Mucosa of rectum (tissue), 2 donors: ENCODE measurements around the gene LCN6.

Experiments
- H3K27ac ChIP-seq, 2 donors: one replicate each; pipeline ENCODE4 v1.7.0; 2013; ENCODE audit warnings: inconsistent platforms in 2 of 2, low read depth in 2 of 2, low read length in 2 of 2
- H3K27me3 ChIP-seq, 2 donors: one replicate each; pipeline ENCODE4 v1.7.0; 2013; ENCODE audit warnings: low read length in 2 of 2; ENCODE audit not compliant: control insufficient read depth in 2 of 2, insufficient read depth in 2 of 2
- H3K36me3 ChIP-seq, 2 donors: one replicate each; pipeline ENCODE4 v1.7.0; 2013; ENCODE audit warnings: low read length in 2 of 2; ENCODE audit not compliant: control insufficient read depth in 2 of 2, insufficient read depth in 2 of 2
- H3K4me1 ChIP-seq, 2 donors: one replicate each; pipeline ENCODE4 v1.7.0; 2013; ENCODE audit warnings: low read length in 2 of 2, mild to moderate bottlenecking in 1 of 2; ENCODE audit not compliant: control insufficient read depth in 2 of 2, insufficient read depth in 2 of 2
- H3K4me3 ChIP-seq, 2 donors: one replicate each; pipeline ENCODE4 v1.7.0; 2013; ENCODE audit warnings: low read length in 2 of 2
- H3K9ac ChIP-seq, 2 donors: one replicate each; pipeline ENCODE4 v1.7.0; 2013; ENCODE audit warnings: low read length in 2 of 2, low read depth in 1 of 2, mild to moderate bottlenecking in 1 of 2
- H3K9me3 ChIP-seq, 2 donors: one replicate each; pipeline ENCODE4 v1.7.0; 2013; ENCODE audit warnings: low read length in 2 of 2; ENCODE audit not compliant: control insufficient read depth in 2 of 2
- donor health status: healthy.
- donor health status: Normal muscosa, but diverticular disease.

The LCN6 gene

GRCh38 chr9:136695435-136695895 lies 52.9 kb downstream of the LCN6 start:
- Histone ChIP-seq H3K27me3 (peaks cover 3 to 12% of the 10 kb centered on the region in 2 donors), H3K4me1 (peaks cover 34 to 62% of the 10 kb centered on the region in 2 donors), H3K36me3 (no peaks in the 10 kb centered on the region), H3K4me3 (no peak overlapping the region), H3K27ac (peak overlapping the region; percentile 41 to 69), H3K9ac (peak overlapping the region; percentile 32 to 68), H3K9me3 (no peaks in the 10 kb centered on the region)

- Histone ChIP-seq H3K36me3 (no peaks in the 10 kb centered on the region), H3K9me3 (no peaks in the 10 kb centered on the region), H3K4me3 (no peak overlapping the region), H3K4me1 (peaks cover 37 to 62% of the 10 kb centered on the region in 2 donors), H3K27ac (peak overlapping the region in 1 of 2 donors; percentile 69), H3K27me3 (peaks cover 0 to 8% of the 10 kb centered on the region in 2 donors), H3K9ac (peak overlapping the region in 1 of 2 donors; percentile 68)
Measured at GRCh38 chr9:136694872-136695247, 53.5 kb downstream of the LCN6 start.

GRCh38 chr9:136694163-136694871 lies 54.0 kb downstream of the LCN6 start:
- H3K9me3 ChIP-seq, result no peaks in the 10 kb centered on the region
- H3K4me1 ChIP-seq, result peaks cover 37 to 63% of the 10 kb centered on the region in 2 donors
- peak overlapping the region; percentile 89 to 92 for H3K27ac ChIP-seq
- no peaks in the 10 kb centered on the region for H3K36me3 ChIP-seq
- H3K27me3 ChIP-seq, result peaks cover 0 to 8% of the 10 kb centered on the region in 2 donors
- peak overlapping the region; percentile 38 to 41 for H3K4me3 ChIP-seq
- peak overlapping the region in 1 of 2 donors; percentile 68 for H3K9ac ChIP-seq
